ENCODE data around the gene KSR1. TPM values are rescaled to one million over a fixed set of nuclear protein-coding genes. Genes with fewer than 3 reads are reported as not detected.

The KSR1 gene
- total and polyA plus RNA-seq, 9 of the 15 experiments (the other 6 are each of a cell fraction or from before 2014, with no cell fraction given) = 1.4 to 51.7 (median 18.4) TPM

GRCh38 chr17:27446569-27447301, 9.5 kb upstream of the KSR1 start (continued):
- TF ChIP-seq CHAMP1 (IDR thresholded peaks at IDR 0.05) (no peak), CCNT2 (IDR thresholded peaks at IDR 0.05; ENCODE audit: borderline replicate concordance, extremely low read depth, insufficient read length, low read depth, low read length) (peak; percentile 77), LARP7 (IDR thresholded peaks at IDR 0.05) (no peak), ZNF311 (CRISPR knock-in tag; IDR thresholded peaks at IDR 0.05) (no peak), PHTF2 (CRISPR knock-in tag; IDR thresholded peaks at IDR 0.05) (no peak), ZNF79 (CRISPR knock-in tag; IDR thresholded peaks at IDR 0.05; ENCODE audit: low read depth) (no peak), RBM39 (optimal IDR thresholded peaks at IDR 0.05; ENCODE audit: low read depth, low read length) (no peak), ILK (tag; IDR thresholded peaks at IDR 0.05; ENCODE audit: borderline replicate concordance, low read depth) (no peak), CCAR2 (IDR thresholded peaks at IDR 0.05; ENCODE audit: low read depth, low read length) (no peak), MNT (conservative IDR thresholded peaks at IDR 0.05) (peak; percentile 61 to 80), ARID1B (IDR thresholded peaks at IDR 0.05) (peak; percentile 97), NCOR1 (IDR thresholded peaks at IDR 0.05) (peak; percentile 90), BHLHE40 (IDR thresholded peaks at IDR 0.05; ENCODE audit: low read length) (peak; percentile 27; the same call in 1 of the 2 replicates), C11orf30 (IDR thresholded peaks at IDR 0.05; ENCODE audit: low read depth) (peak; percentile 87), XRCC3 (IDR thresholded peaks at IDR 0.05) (no peak), AFF1 (IDR thresholded peaks at IDR 0.05; ENCODE audit: low read depth in 1 of 2, partially characterized antibody in 2 of 2) (peak in 1 of 2 experiments; percentile 32), ZNF239 (CRISPR knock-in tag; IDR thresholded peaks at IDR 0.05) (no peak), BDP1 (IDR thresholded peaks at IDR 0.05; ENCODE audit: insufficient read depth, insufficient read length) (no peak), ZNF589 (CRISPR knock-in tag; IDR thresholded peaks at IDR 0.05; ENCODE audit: low read depth) (no peak), MTA1 (IDR thresholded peaks at IDR 0.05; ENCODE audit: borderline replicate concordance) (peak; percentile 86), E2F3 (CRISPR knock-in tag; IDR thresholded peaks at IDR 0.05) (no peak), ZNF507 (tag; conservative IDR thresholded peaks at IDR 0.05) (no peak), BCOR (IDR thresholded peaks at IDR 0.05) (0 out of 2 replicates have a peak, but pooled peaks have one; percentile 39)
